WTC11 (cell line): ENCODE measurements around the gene RDH12. TPM values are rescaled to one million over a fixed set of nuclear protein-coding genes. Genes with fewer than 3 reads are reported as not detected.

Experiments
- ATAC-seq: fragments of 200-7000 bp; cut with Tn5 transposase; 2 replicates; pipeline ENCODE4 v1.10.0; 2021; ENCODE audit warnings: mild to moderate bottlenecking, moderate library complexity
- CTCF ChIA-PET: fragments of 300-600 bp; sonication (Branson Sonifier 250); formaldehyde crosslinking; loops from one replicate; lab custom pipeline; 2021; ENCODE audit warnings: antibody characterized with exemption; lab: Charles Lee
- POLR2A ChIA-PET: fragments of 350-600 bp; sonication (Branson Sonifier 250); formaldehyde crosslinking; loops from one replicate; lab custom pipeline; 2021; ENCODE audit warnings: antibody characterized with exemption; lab: Charles Lee
- DNase-seq: peaks from one replicate; pipeline ENCODE4 v3.0.0; 2021; ENCODE audit warnings: low spot score
- H3K27ac Mint-ChIP-seq: 2 replicates; pipeline ENCODE4 v1.8.0; 2021; ENCODE audit warnings: mixed read lengths
- H3K27me3 Mint-ChIP-seq: 2 replicates; pipeline ENCODE4 v1.8.0; 2021; ENCODE audit warnings: low read depth, mild to moderate bottlenecking, moderate library complexity, mixed read lengths
- H3K36me3 Mint-ChIP-seq: 2 replicates; pipeline ENCODE4 v1.8.0; 2021; ENCODE audit warnings: mixed read lengths
- H3K4me1 Mint-ChIP-seq: 2 replicates; pipeline ENCODE4 v1.8.0; 2022; ENCODE audit warnings: mixed read lengths
- H3K4me3 Mint-ChIP-seq: 2 replicates; pipeline ENCODE4 v1.8.0; 2021; ENCODE audit warnings: mild to moderate bottlenecking, moderate library complexity, mixed read lengths
- H3K9me3 Mint-ChIP-seq: 2 replicates; pipeline ENCODE4 v1.8.0; 2021; ENCODE audit warnings: mixed read lengths
- CTCF ChIP-seq: fragments of 200-600 bp; IDR thresholded peaks from 2 replicates; pipeline ENCODE4 v1.8.0; 2022; ENCODE audit warnings: antibody characterized with exemption
- PRDM15 ChIP-seq: sonication (generic); formaldehyde crosslinking; IDR thresholded peaks from 2 replicates; pipeline ENCODE4 v1.8.0; 2022; ENCODE audit warnings: missing genetic modification reagents
- ZNF121 ChIP-seq: sonication (generic); formaldehyde crosslinking; IDR thresholded peaks from 2 replicates; pipeline ENCODE4 v1.8.0; 2023; ENCODE audit warnings: missing genetic modification reagents
- ZNF281 ChIP-seq: sonication (generic); formaldehyde crosslinking; IDR thresholded peaks from 2 replicates; pipeline ENCODE4 v1.8.0; 2023; ENCODE audit warnings: mild to moderate bottlenecking, missing genetic modification reagents
- ZNF317 ChIP-seq: sonication (generic); formaldehyde crosslinking; IDR thresholded peaks from 2 replicates; pipeline ENCODE4 v1.8.1; 2023; ENCODE audit warnings: low read depth, mild to moderate bottlenecking, moderate library complexity, missing genetic modification reagents, borderline replicate concordance
- ZNF396 ChIP-seq: fragments of 250-450 bp; sonication (Bioruptor Pico); IDR thresholded peaks from 2 replicates; pipeline ENCODE4 v1.8.0; 2021; ENCODE audit warnings: mild to moderate bottlenecking, moderate library complexity, borderline replicate concordance
- ZNF425 ChIP-seq: fragments of 250-450 bp; sonication (Bioruptor Pico); conservative IDR thresholded peaks from 2 replicates; pipeline ENCODE4 v1.9.0; 2021; ENCODE audit warnings: mild to moderate bottlenecking
- total RNA-seq: library from RNA; stranded (reverse); gene quantifications from 3 replicates; pipeline ENCODE4 v1.2.3, GENCODE V29; 2021

Gene RDH12
- total RNA-seq, 1 experiment from 2014 or later: 0.77 TPM

- no peak for TF ChIP-seq PRDM15
These were observed 18.2 kb downstream of the RDH12 start (continued) for GRCh38 chr14:67719866-67720265.

- TF ChIP-seq ZNF281 (CRISPR knock-in tag): no peak
- no peak for TF ChIP-seq ZNF121 (CRISPR knock-in tag)
- Mint-ChIP-seq H3K4me1 (no peaks in the 10 kb centered on the region; the same call in 1 of the 2 replicates), H3K27ac (no peak overlapping the region), H3K9me3 (no peaks in the 10 kb centered on the region), H3K4me3 (no peak overlapping the region), H3K36me3 (no peaks in the 10 kb centered on the region), H3K27me3 (peaks cover 13% of the 10 kb centered on the region)
- no peak for ATAC-seq
- DNase-seq: no peak
- ChIA-PET CTCF (interaction anchor here (0.9 to 2.0 kb wide), 8 partner anchors 8 to 362 kb away, joined by 3 to 10 read pairs (median 7); partner anchors contain the start of genes ARG2, ATP6V1D, EIF2S1 and PIGH), POLR2A (interaction anchor here (0.5 to 1.6 kb wide), 2 partner anchors 17 to 27 kb away, joined by 3 to 12 read pairs; partner anchors contain the start of gene RDH11)
These were observed 20.2 kb downstream of the RDH12 start for GRCh38 chr14:67721875-67722274.

GRCh38 chr14:67722293-67722692 lies 20.6 kb downstream of the RDH12 start:
- H3K4me3 Mint-ChIP-seq: peak overlapping the region; percentile 47
- CTCF ChIA-PET: interaction anchor here (0.9 to 2.0 kb wide), 8 partner anchors 9 to 362 kb away, joined by 3 to 10 read pairs (median 7); partner anchors contain the start of genes ARG2, ATP6V1D, EIF2S1 and PIGH
- TF ChIP-seq PRDM15 (peak; percentile 40; the same call in 1 of the 2 replicates), ZNF396 (CRISPR knock-in tag) (no peak)
- POLR2A ChIA-PET: interaction anchor here (0.5 to 1.6 kb wide), 2 partner anchors 18 to 27 kb away, joined by 3 to 12 read pairs; partner anchors contain the start of gene RDH11
- H3K27me3 Mint-ChIP-seq: peaks cover 13% of the 10 kb centered on the region
- H3K4me1 Mint-ChIP-seq: no peaks in the 10 kb centered on the region; the same call in 1 of the 2 replicates
- H3K27ac Mint-ChIP-seq: no peak overlapping the region
- H3K9me3 Mint-ChIP-seq: no peaks in the 10 kb centered on the region
- DNase-seq (peak; percentile 35), ATAC-seq (peak; percentile 99)
- no peaks in the 10 kb centered on the region for H3K36me3 Mint-ChIP-seq

- DNase-seq (no peak), ATAC-seq (no peak)
- no peak overlapping the region for H3K27ac Mint-ChIP-seq
- TF ChIP-seq CTCF (no peak), ZNF425 (CRISPR knock-in tag) (no peak), ZNF396 (CRISPR knock-in tag) (no peak), ZNF317 (CRISPR knock-in tag) (no peak)
- POLR2A ChIA-PET: no interaction called here
- peaks cover 20% of the 10 kb centered on the region for H3K4me1 Mint-ChIP-seq
- no peaks in the 10 kb centered on the region for H3K36me3 Mint-ChIP-seq
- H3K4me3 Mint-ChIP-seq: no peak overlapping the region
- H3K9me3 Mint-ChIP-seq: no peaks in the 10 kb centered on the region
- peaks cover 8% of the 10 kb centered on the region for H3K27me3 Mint-ChIP-seq
- CTCF ChIA-PET: no interaction called here
These were observed 23.5 kb downstream of the RDH12 start for GRCh38 chr14:67725171-67725570.
